Right cardiac atrium (tissue), 5 donors: ENCODE measurements around the gene SPRED1. TPM values are rescaled to one million over a fixed set of nuclear protein-coding genes. Genes with fewer than 3 reads are reported as not detected.

ENCODE experiments used
- ATAC-seq, 2 donors: fragments of 200-7000 bp; cut with Tn5 transposase; one replicate each; pipeline versions ENCODE4 v1.8.0 to v1.9.1; 2020; ENCODE audit warnings: moderate library complexity in 2 of 2, mild to moderate bottlenecking in 1 of 2
- DNase-seq, 3 donors: peaks; one replicate each; pipeline ENCODE4 v3.0.0-alpha.2; 2020
- H3K27ac ChIP-seq: one replicate; pipeline ENCODE4 v1.5.1; 2013; ENCODE audit warnings: mild to moderate bottlenecking, low read length, control low read depth, moderate library complexity
- H3K27me3 ChIP-seq: one replicate; pipeline ENCODE4 v1.6.1; 2013; ENCODE audit not compliant: control insufficient read depth, insufficient read depth
- H3K4me1 ChIP-seq: one replicate; pipeline ENCODE4 v1.6.1; 2013; ENCODE audit warnings: low read length; ENCODE audit not compliant: control insufficient read depth, insufficient read depth
- H3K4me3 ChIP-seq: one replicate; pipeline ENCODE4 v1.5.1; 2013; ENCODE audit warnings: low read length, control low read depth
- H3K9me3 ChIP-seq: one replicate; pipeline ENCODE4 v1.6.1; 2013; ENCODE audit warnings: low read length; ENCODE audit not compliant: control insufficient read depth
- WGBS: extraction: QIAGEN DNeasy Blood & Tissue Kit; methylation state at CpG from one replicate; pipeline ENCODE4 v1.1.7; 2013; 5-methylcytosine and 5-hydroxymethylcytosine counted together
- intact Hi-C, 4 donors: fragments of 100-400 bp; cut with DNase I; formaldehyde crosslinking; loops; one replicate each; pipeline versions ENCODE4 v1.11.0 to v1.14.0; 2022 to 2023
- polyA plus RNA-seq: library from polyadenylated mRNA; stranded (reverse); fragments of 200-250 nt; gene quantifications from one replicate; pipeline ENCODE4 v1.2.3, GENCODE V29; 2013
- total RNA-seq, 4 donors: library from RNA; stranded (reverse); fragmentation: NEBNext Ultra II Directional; extraction: Animal tissue kit (Norgen Biotek cat#: 25700); gene quantifications; one replicate each; pipeline ENCODE4 v1.2.1, GENCODE V29; 2021
- donor health status: healthy with polysubstance abuse.
- donor health status: DM: no; HTN: yes; CAD: no.
- donor health status: DM: no; HTN: no; CAD: no.
- donor health status: DM: no; HTN: yes; CAD: no; lungs with severe emphysema.
- donor health status: DM: yes; HTN: yes; CAD: no.

The SPRED1 gene
- total and polyA plus RNA-seq, 5 donors = 4.1 to 14.5 (median 11.0) TPM

DNA sequence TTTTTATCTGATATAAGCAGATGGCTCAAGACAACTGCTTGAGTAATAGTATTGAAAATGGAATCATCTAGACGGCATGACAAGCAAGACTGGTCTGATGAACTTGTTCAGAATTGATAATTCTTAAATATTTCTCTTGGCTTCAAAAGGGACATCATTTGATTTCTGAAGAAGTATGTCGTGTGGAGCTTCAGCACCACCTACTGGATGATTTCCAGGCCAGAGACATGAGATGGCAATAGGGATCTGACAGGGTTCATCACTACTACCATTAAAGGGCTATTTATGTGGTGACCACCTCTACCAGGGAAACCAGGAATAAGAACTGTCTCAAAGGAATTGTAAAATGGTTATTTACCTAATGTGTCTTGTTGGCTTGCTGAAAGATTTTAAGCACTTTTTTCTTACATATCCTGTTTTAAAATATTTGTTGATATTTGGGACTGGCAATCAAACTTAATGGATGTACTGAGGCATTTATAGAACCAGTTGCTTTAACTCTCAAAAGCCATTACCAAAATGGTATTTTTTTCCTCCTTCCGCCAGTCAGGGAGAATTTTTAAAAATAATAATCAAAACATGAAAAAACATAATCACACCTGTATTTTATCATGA, 101.8 kb downstream of the SPRED1 start:
- DNase-seq = peak; percentile 43 to 72 (median 44)
- WGBS = 42% methylated on average over 3 of the region's 3 CpGs
- intact Hi-C loops = loop anchor here (2.0 to 10.0 kb wide), 5 partner anchors 50 to 360 kb away; no protein-coding TSS in a partner anchor
- H3K4me3 ChIP-seq = no peak overlapping the region
- no peaks in the 10 kb centered on the region for H3K27me3 ChIP-seq
- no peaks in the 10 kb centered on the region for H3K4me1 ChIP-seq
- no peak overlapping the region for H3K27ac ChIP-seq
- ATAC-seq = peak; percentile 43 to 69
- no peaks in the 10 kb centered on the region for H3K9me3 ChIP-seq

GRCh38 chr15:38362355-38362754, 109.7 kb downstream of the SPRED1 start:
- ATAC-seq = no peak
- H3K27ac ChIP-seq = no peak overlapping the region
- H3K27me3 ChIP-seq = no peaks in the 10 kb centered on the region
- intact Hi-C loops = no loop called here
- H3K9me3 ChIP-seq = no peaks in the 10 kb centered on the region
- DNase-seq = no peak
- no peaks in the 10 kb centered on the region for H3K4me1 ChIP-seq
- no peak overlapping the region for H3K4me3 ChIP-seq
- 77% methylated on average over 3 of the region's 3 CpGs for WGBS

GRCh38 chr15:38367476-38367875, 114.8 kb downstream of the SPRED1 start:
- DNase-seq = no peak
- Histone ChIP-seq H3K4me3 (no peak overlapping the region), H3K27me3 (no peaks in the 10 kb centered on the region), H3K9me3 (no peaks in the 10 kb centered on the region), H3K4me1 (no peaks in the 10 kb centered on the region), H3K27ac (no peak overlapping the region)
- no peak for ATAC-seq
- WGBS = 75% methylated on average over 2 of the region's 2 CpGs
- intact Hi-C loops = no loop called here

DNA sequence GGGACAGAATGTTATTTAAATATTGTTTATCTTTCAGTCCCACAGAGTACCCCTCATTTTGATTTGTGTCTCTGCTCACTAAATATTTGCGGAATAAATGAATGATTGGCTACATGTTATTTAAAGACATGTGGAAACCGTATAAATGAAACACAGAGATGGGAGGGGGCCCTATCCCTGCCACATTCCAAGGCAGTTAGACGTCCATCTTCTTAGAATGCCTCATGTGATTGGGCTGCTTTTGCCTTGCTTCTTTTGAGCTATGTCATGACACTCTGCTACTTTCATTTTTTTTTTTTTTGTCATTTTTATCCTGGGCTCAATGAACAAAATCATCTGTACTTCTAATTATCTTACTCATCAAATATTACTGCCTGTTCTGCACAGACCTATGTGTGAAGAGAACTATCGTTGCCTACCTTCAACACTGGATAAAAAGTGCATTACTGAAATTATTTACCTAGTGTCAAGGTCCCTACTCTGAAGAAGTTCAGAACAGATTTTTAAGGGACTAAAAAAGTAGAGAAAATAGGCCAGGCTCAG, 117.4 kb downstream of the SPRED1 start:
- WGBS = 69% methylated on average over 4 of the region's 4 CpGs
- Histone ChIP-seq H3K4me3 (no peak overlapping the region), H3K27ac (no peak overlapping the region), H3K4me1 (peaks cover 2% of the 10 kb centered on the region), H3K27me3 (no peaks in the 10 kb centered on the region), H3K9me3 (no peaks in the 10 kb centered on the region)
- intact Hi-C loops = no loop called here
- ATAC-seq = no peak
- DNase-seq = no peak

DNA sequence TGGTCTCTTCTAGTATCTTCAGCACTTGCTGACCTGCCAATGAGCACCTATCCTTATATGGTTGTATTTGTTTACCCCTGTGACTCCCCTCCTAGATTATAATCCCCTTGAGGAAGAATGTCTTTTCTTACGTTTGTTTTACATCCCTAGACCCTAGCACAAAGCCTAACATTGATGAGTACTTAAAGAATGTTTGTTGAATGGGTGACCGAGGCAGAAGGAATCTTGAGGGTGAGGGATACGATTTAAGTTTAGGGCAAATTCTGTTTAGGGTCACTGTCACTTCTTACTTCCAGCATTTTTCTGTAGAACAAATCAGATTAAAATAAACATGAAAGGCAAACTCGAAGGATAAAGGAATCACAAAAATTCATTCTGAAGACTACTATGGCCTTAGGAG, 120.4 kb downstream of the SPRED1 start:
- 84% methylated on average over 4 of the region's 4 CpGs for WGBS
- intact Hi-C loops = no loop called here
- Histone ChIP-seq H3K4me1 (peaks cover 5% of the 10 kb centered on the region), H3K9me3 (no peaks in the 10 kb centered on the region), H3K27ac (no peak overlapping the region), H3K4me3 (no peak overlapping the region), H3K27me3 (no peaks in the 10 kb centered on the region)
- ATAC-seq = no peak
- DNase-seq = no peak

DNA sequence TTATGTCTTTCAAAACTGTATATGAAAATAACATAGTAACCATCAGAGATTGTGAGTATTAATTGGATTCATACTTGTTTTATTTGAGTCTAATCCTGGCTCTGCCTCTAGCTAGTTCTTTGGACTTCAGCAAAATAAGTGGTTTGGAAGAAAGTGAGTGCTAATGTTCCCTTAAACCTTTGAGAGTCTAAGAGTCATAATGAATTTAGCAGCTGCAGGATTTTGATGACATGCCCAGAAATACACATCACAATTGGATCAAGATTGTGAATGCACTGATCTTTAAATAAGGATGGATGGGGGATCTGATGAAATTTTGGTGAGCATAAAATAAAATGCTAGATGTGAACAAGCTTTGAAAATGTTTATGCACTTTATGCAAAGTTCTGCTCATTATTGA, 121.4 kb downstream of the SPRED1 start:
- no peak overlapping the region for H3K27ac ChIP-seq
- no peaks in the 10 kb centered on the region for H3K27me3 ChIP-seq
- H3K9me3 ChIP-seq = no peaks in the 10 kb centered on the region
- no peak overlapping the region for H3K4me3 ChIP-seq
- peaks cover 9% of the 10 kb centered on the region for H3K4me1 ChIP-seq
- intact Hi-C loops = no loop called here
- ATAC-seq = no peak
- no peak for DNase-seq

GRCh38 chr15:38374556-38374955, 121.9 kb downstream of the SPRED1 start:
- peaks cover 9% of the 10 kb centered on the region for H3K4me1 ChIP-seq
- ATAC-seq = peak; percentile 53 to 65
- peak overlapping the region; percentile 17 for H3K27ac ChIP-seq
- no peaks in the 10 kb centered on the region for H3K27me3 ChIP-seq
- WGBS = 53% methylated on average over 4 of the region's 4 CpGs
- peak in 1 of 3 donors; percentile 34 for DNase-seq
- intact Hi-C loops = no loop called here
- H3K4me3 ChIP-seq = no peak overlapping the region
- H3K9me3 ChIP-seq = no peaks in the 10 kb centered on the region

- intact Hi-C loops = no loop called here
- Histone ChIP-seq H3K27me3 (no peaks in the 10 kb centered on the region), H3K4me3 (no peak overlapping the region), H3K9me3 (no peaks in the 10 kb centered on the region), H3K27ac (peak overlapping the region; percentile 6), H3K4me1 (peaks cover 9% of the 10 kb centered on the region)
- DNase-seq (no peak), ATAC-seq (peak; percentile 10 to 16)
- 52% methylated on average over 2 of the region's 2 CpGs for WGBS
These were observed 123.4 kb downstream of the SPRED1 start for GRCh38 chr15:38376081-38376480.

DNA sequence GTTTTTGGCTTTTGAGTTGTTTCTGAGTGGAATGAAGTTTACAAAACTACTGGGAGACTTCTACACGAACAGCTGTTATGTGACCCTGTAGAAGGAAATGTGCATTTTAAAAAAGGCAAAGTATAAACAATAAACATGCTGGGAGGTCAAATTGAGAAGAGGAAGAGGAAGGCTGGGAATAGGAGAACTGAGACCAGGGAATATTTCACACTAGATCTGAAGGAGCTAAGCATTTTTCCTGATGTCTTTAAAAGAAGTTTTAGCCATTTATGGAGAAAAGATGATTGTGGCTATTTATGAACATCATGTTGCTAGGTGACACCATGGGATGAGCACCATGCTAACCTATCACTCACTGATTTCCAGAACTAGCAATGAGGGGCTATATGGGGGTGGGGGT, 125.0 kb downstream of the SPRED1 start:
- Histone ChIP-seq H3K9me3 (no peaks in the 10 kb centered on the region), H3K4me3 (no peak overlapping the region), H3K4me1 (peaks cover 9% of the 10 kb centered on the region), H3K27me3 (no peaks in the 10 kb centered on the region), H3K27ac (peak overlapping the region; percentile 88)
- ATAC-seq (no peak), DNase-seq (no peak)
- intact Hi-C loops = no loop called here
- WGBS = 35% methylated on average over 1 of the region's 1 CpG

- 5% methylated on average over 10 of the region's 10 CpGs for WGBS
- peaks cover 9% of the 10 kb centered on the region for H3K4me1 ChIP-seq
These were observed 125.5 kb downstream of the SPRED1 start for GRCh38 chr15:38378161-38378560.

GRCh38 chr15:38389924-38390542, 137.4 kb downstream of the SPRED1 start:
- intact Hi-C loops = loop anchor here in 1 of 4 donors (10.0 kb wide), 1 partner anchor 395 kb away; no protein-coding TSS in a partner anchor
- DNase-seq = peak in 2 of 3 donors; percentile 51 to 87
- 71% methylated on average over 3 of the region's 3 CpGs for WGBS
- Histone ChIP-seq H3K4me1 (no peaks in the 10 kb centered on the region), H3K27ac (no peak overlapping the region), H3K27me3 (no peaks in the 10 kb centered on the region), H3K9me3 (no peaks in the 10 kb centered on the region), H3K4me3 (no peak overlapping the region)
- peak; percentile 51 to 58 for ATAC-seq

More at GRCh38 chr15:38378161-38378560, 125.5 kb downstream of the SPRED1 start:
- Histone ChIP-seq H3K27ac (peak overlapping the region; percentile 88), H3K9me3 (no peaks in the 10 kb centered on the region), H3K4me3 (peak overlapping the region; percentile 32), H3K27me3 (no peaks in the 10 kb centered on the region)
- peak; percentile 69 to 88 (median 83) for DNase-seq
- intact Hi-C loops = no loop called here
- ATAC-seq = peak; percentile 78 to 86
